GM21786 (cell line): ENCODE data around the gene HOXA5.

Experiments
- ATAC-seq: cut with Tn5 transposase; IDR thresholded peaks from one replicate; pipeline ENCODE4 v1.9.1; 2021; ENCODE audit not compliant: unreplicated experiment

The HOXA5 gene

DNA sequence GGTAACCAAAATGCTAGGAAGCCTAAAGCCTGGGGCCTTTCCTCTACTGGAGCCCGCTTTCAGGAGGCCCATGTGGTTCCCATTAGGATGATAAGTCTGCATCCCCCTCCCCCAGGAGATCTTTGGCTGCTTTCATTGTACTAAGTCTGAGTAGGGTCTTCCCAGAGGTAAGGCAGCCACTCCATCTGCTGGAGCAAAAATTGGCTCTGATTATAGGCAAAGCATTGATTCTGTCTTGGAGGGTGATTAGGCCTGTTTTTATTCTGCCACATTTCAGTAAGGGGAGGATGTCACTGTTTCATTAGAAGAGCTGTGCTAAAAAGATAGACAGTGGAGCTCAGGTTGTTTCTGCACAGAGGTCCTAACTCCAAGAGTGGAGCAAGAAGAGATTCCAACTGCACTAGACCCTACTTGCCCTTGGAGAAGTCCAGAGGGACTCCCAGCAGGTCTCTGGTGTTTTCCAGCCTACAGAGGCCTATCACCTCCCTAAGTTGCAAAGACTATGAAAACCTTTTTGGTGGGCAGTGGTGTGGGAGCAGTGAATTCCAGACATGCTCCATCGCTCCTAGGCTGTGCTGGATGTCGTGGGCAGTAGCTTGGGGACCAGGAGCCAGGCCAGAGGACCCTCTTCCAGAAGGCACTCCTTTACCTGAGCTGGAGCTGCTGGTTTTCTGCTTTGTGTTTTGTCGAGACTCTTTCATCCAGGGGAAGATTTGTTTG lies 33.9 kb downstream of the HOXA5 start:
- ATAC-seq: no peak

DNA sequence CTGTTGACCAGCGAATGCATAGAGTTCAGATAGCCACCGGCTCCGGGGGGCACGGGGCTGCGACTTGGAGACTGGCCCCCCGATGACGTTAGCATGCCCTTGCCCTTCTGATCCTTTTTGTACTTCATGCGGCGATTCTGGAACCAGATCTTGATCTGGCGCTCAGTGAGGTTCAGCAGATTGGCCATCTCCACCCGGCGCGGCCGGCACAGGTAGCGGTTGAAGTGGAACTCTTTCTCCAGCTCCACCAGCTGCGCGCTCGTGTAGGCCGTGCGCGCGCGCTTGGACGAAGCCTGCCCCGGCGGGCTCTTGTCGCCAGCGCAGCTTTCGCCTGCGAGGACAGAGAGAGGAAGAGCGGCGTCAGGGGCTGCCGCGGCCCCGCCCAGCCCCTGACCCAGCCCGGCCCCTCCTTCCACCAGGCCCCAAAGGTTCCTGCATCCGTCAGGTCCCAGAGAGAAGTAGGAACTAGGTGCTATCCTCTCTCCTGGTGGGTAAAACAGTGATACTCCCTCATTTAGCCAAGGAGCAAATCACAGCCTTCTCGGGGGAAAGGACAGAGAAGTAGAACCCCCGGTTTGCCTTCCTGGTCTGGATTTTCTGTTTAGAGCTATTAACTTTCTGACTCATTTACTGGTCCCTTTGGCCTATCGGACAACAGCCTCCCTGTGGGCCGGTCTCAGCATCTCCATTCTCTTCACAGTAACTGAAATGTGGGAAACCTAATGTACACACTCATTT lies 34.9 kb downstream of the HOXA5 start:
- no peak for ATAC-seq

GRCh38 chr7:27107391-27108381 lies 35.8 kb downstream of the HOXA5 start:
- no peak for ATAC-seq

- ATAC-seq: no peak
These were observed 36.6 kb downstream of the HOXA5 start for GRCh38 chr7:27106901-27107240.

DNA sequence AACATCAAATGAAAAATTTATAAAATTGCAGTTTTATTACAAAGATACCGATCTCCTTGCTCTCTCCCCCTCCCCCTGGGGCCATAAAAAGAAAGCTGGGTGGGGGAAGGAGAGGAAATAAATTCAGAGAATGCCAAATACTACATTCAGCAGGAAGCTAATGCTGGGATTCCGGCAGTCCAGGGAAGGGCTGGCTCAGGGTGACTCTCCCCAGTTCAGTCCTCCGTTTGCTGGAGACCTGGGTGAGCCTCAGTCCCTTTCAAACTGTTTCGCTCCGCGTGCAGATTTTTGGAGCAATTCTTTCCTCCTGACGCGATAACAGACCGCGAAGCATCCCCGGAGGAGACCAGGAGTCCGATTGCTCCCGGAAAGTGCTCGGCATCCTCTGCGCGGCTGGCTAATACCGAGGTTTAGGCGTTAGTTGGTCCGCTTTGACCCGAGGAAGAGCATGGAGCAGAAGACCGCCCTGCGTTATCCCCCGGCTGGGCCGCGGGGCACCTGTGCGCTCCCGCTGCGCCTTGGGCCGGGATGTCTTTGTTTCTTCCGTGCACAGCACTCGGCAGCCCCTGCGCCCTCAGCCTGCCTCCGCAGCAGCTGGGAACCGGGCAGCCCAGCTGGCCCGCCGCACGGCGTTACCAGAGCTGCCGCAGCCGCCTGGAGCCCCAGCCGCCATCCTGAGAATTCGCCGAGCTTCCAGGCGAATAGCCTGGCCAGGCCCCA lies 37.1 kb downstream of the HOXA5 start:
- ATAC-seq: no peak

GRCh38 chr7:27105301-27106031 lies 38.0 kb downstream of the HOXA5 start:
- ATAC-seq: no peak

GRCh38 chr7:27104341-27105058 lies 39.0 kb downstream of the HOXA5 start:
- ATAC-seq: no peak

DNA sequence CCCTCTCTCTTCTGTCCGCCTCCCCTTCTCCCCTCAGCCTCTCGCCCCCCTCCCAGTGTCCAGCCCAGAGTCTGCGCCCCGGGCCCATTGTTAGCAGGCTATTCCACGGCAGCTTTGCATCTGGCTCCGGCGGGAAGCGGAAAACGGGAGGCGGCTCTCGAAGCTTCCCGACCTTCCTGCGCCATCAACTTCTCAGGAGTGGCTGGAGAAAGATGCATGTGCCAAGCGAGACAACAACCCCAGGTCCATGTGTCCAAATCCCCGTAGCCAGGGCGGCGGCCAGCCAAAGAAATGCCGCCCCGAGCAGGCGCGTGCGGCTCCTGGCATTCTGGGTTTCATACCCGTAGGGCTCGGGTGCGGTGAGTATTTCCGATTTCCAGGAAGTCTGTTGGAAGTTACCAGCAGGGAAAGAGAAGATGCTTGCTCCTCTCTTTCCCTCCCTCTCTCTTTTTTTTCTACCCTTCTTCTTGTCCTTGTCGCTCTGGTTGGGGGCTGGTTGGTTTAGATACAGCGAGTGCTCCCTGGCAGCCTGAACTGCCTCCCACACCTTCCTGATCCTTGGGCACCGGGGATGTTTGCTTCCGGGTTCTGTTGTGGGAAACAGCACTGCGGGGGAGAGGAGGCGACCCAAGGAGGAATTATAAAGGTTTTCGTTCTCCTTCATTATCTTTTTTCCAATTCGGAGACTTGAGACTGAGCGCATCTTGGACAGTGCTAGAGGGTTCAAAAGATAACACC lies 39.8 kb downstream of the HOXA5 start:
- ATAC-seq: no peak

- no peak for ATAC-seq
These were observed 40.7 kb downstream of the HOXA5 start, which contains the start of gene HOXA2 for GRCh38 chr7:27102581-27103442. Gene HOXA2 (minus strand): TSS chr7:27102683. CDS start chr7:27102500, 183 bp downstream.

GRCh38 chr7:27101957-27102580 lies 41.4 kb downstream of the HOXA5 start:
- ATAC-seq: no peak

DNA sequence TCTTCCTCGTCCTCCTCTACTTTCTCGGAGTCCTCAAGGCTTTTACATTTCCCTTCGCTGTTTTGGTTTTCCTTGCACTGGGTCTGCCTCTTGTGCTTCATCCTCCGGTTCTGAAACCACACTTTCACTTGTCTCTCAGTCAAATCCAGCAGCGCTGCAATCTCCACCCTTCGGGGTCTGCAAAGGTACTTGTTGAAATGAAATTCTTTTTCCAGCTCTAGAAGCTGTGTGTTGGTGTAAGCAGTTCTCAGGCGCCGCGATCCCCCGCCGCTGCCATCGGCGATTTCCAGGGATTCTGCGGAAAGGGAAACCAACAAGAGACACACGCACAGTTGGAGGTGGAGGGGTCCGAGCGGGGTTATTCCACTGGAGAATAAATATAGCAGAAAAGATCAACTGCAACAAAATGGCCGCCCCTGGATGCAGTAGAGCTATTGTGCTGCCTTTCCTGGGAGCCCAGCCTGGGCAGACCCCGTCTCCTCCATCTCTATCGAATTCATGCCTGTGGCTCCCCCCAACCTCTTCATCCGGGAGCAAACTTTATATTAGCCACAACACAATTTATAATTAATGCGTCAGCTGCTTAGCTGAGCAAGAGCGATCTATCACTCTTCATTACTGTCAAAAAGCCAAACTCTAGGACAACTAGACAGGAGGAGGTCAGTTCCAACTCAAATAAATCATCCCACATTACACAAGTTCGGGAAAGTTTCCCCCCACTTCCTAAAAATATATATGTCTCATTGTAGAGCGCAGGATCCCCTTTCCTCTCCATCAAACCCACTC lies 42.1 kb downstream of the HOXA5 start:
- no peak for ATAC-seq

DNA sequence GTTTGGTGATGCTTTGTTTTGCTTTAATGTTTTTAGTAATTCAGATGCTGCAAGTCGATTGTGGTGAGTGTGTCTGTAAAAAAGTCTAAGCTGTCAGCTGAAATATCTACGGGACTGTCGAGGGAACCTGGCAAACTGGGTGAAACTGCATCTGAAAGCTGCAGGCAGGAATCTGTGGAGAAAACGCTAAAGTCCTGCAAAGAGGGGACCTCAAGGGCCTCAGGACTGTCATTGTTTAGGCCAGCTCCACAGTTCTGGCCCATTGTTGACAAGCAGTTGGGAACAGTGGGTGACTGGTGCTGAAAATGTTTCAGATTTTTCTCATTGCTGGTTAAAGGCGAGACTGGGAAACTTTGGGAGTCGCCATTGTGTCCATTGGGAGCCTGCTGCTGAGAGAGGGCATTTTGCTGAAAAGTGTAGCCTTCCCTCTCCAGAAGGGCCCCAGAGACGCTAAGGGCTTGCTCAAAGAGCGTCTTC lies 42.7 kb downstream of the HOXA5 start:
- ATAC-seq: no peak

GRCh38 chr7:27099453-27100370 lies 43.8 kb downstream of the HOXA5 start:
- ATAC-seq: no peak

GRCh38 chr7:27098578-27099451 lies 44.7 kb downstream of the HOXA5 start:
- no peak for ATAC-seq
